WTC11 (cell line): Measurements from ENCODE around the gene CBY1. TPM values are rescaled to one million over a fixed set of nuclear protein-coding genes. Genes with fewer than 3 reads are reported as not detected.

Source experiments
- ATAC-seq: fragments of 200-7000 bp; cut with Tn5 transposase; 2 replicates; pipeline ENCODE4 v1.10.0; 2021; ENCODE audit warnings: mild to moderate bottlenecking, moderate library complexity
- CTCF ChIA-PET: fragments of 300-600 bp; sonication (Branson Sonifier 250); formaldehyde crosslinking; loops from one replicate; lab custom pipeline; 2021; ENCODE audit warnings: antibody characterized with exemption; lab: Charles Lee
- POLR2A ChIA-PET: fragments of 350-600 bp; sonication (Branson Sonifier 250); formaldehyde crosslinking; loops from one replicate; lab custom pipeline; 2021; ENCODE audit warnings: antibody characterized with exemption; lab: Charles Lee
- DNase-seq: peaks from one replicate; pipeline ENCODE4 v3.0.0; 2021; ENCODE audit warnings: low spot score
- H3K27ac Mint-ChIP-seq: 2 replicates; pipeline ENCODE4 v1.8.0; 2021; ENCODE audit warnings: mixed read lengths
- H3K27me3 Mint-ChIP-seq: 2 replicates; pipeline ENCODE4 v1.8.0; 2021; ENCODE audit warnings: low read depth, mild to moderate bottlenecking, moderate library complexity, mixed read lengths
- H3K36me3 Mint-ChIP-seq: 2 replicates; pipeline ENCODE4 v1.8.0; 2021; ENCODE audit warnings: mixed read lengths
- H3K4me1 Mint-ChIP-seq: 2 replicates; pipeline ENCODE4 v1.8.0; 2022; ENCODE audit warnings: mixed read lengths
- H3K4me3 Mint-ChIP-seq: 2 replicates; pipeline ENCODE4 v1.8.0; 2021; ENCODE audit warnings: mild to moderate bottlenecking, moderate library complexity, mixed read lengths
- H3K9me3 Mint-ChIP-seq: 2 replicates; pipeline ENCODE4 v1.8.0; 2021; ENCODE audit warnings: mixed read lengths
- CREM ChIP-seq: sonication (generic); formaldehyde crosslinking; IDR thresholded peaks from 2 replicates; pipeline ENCODE4 v1.8.1; 2022; ENCODE audit warnings: mild to moderate bottlenecking, missing genetic modification reagents, moderate library complexity
- ESRRA ChIP-seq: sonication (generic); formaldehyde crosslinking; IDR thresholded peaks from 2 replicates; pipeline ENCODE4 v1.8.1; 2022; ENCODE audit warnings: mild to moderate bottlenecking, missing genetic modification reagents, borderline replicate concordance
- GABPB1 ChIP-seq: sonication (generic); formaldehyde crosslinking; IDR thresholded peaks from 2 replicates; pipeline ENCODE4 v1.8.1; 2023; ENCODE audit warnings: mild to moderate bottlenecking, missing genetic modification reagents
- GTF2I ChIP-seq: fragments of 250-450 bp; sonication (Bioruptor Pico); conservative IDR thresholded peaks from 2 replicates; pipeline ENCODE4 v1.4.0; 2021; ENCODE audit warnings: mild to moderate bottlenecking
- SOX15 ChIP-seq: fragments of 250-450 bp; sonication (Bioruptor Pico); IDR thresholded peaks from 2 replicates; pipeline ENCODE4 v1.9.0; 2021; ENCODE audit warnings: mild to moderate bottlenecking
- total RNA-seq: library from RNA; stranded (reverse); gene quantifications from 3 replicates; pipeline ENCODE4 v1.2.3, GENCODE V29; 2021
- TF ChIP-seq, protein P1 (sequence below): fragments of 250-450 bp; sonication (Bioruptor Pico); conservative IDR thresholded peaks from 2 replicates; pipeline ENCODE4 v1.9.0; 2021; ENCODE audit warnings: mild to moderate bottlenecking
- TF ChIP-seq, protein P2 (sequence below): fragments of 250-450 bp; sonication (Bioruptor Pico); IDR thresholded peaks from 2 replicates; pipeline ENCODE4 v1.9.0; 2021; ENCODE audit warnings: mild to moderate bottlenecking, borderline replicate concordance
- TF ChIP-seq, protein P3 (sequence below): fragments of 250-450 bp; sonication (Bioruptor Pico); IDR thresholded peaks from 2 replicates; pipeline ENCODE4 v1.8.0; 2021; ENCODE audit warnings: mild to moderate bottlenecking
- TF ChIP-seq, protein P4 (sequence below): sonication (generic); formaldehyde crosslinking; IDR thresholded peaks from 2 replicates; pipeline ENCODE4 v1.8.1; 2023; ENCODE audit warnings: mild to moderate bottlenecking, missing genetic modification reagents, moderate library complexity
- TF ChIP-seq, protein P5 (sequence below): sonication (generic); formaldehyde crosslinking; IDR thresholded peaks from 2 replicates; pipeline ENCODE4 v1.8.0; 2023; ENCODE audit warnings: missing genetic modification reagents, mild to moderate bottlenecking, borderline replicate concordance
- TF ChIP-seq, protein P6 (sequence below): sonication (generic); formaldehyde crosslinking; IDR thresholded peaks from 2 replicates; pipeline ENCODE4 v1.8.1; 2023; ENCODE audit warnings: mild to moderate bottlenecking, missing genetic modification reagents

Gene CBY1
- total RNA-seq, 1 experiment from 2014 or later = 26.5 TPM

DNA sequence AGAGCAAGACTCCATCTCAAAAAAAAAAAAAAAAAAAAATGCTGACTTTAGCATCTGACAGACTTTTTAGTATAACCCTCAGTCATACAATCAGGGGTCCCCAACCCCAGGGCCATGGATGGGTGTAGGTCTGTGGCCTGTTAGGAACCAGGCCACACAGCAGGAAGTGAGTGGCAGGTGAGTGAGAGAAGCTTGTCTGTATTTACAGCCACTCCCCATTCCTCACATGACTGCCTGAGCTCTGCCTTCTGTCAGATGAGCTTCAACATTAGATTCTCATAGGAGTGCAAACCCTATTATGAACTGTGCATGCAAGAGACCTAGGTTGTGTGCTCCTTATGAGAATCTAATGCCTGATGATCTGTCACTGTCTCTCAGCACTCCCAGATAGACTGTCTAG lies 3.6 kb upstream of the CBY1 start:
- H3K9me3 Mint-ChIP-seq = peaks cover 5% of the 10 kb centered on the region
- POLR2A ChIA-PET = no interaction called here
- TF ChIP-seq, protein P1, sequence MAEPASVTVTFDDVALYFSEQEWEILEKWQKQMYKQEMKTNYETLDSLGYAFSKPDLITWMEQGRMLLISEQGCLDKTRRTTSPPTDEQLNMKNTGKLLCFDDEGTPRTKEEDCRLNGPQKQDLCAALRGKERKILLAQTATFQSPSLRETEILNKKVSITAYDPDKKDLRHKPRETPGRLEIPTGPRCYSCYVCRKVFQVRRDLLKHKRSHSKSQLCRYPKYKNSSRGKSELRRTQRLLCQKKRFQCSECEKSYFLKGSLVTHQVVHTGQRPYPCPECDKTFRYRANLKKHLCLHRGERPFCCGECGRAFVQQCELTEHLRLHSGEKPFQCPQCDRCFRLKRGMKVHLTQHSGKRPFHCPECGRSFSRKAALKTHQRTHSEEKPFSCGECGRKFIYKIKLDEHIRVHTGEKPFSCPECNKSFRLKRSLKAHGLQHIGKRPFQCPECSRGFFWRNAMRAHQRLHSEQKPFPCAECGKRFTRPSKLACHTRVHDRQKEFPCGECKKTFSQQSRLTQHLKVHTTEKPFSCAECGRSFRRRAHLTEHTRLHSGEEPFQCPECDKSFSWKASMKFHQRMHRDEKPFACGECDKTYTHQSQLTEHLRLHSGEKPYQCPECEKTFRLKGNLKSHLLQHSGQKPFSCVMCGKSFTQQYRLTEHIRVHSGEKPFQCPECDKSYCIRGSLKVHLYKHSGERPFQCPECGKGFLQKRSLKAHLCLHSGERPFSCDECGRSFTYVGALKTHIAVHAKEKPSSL = no peak
- no peak overlapping the region for H3K27ac Mint-ChIP-seq
- H3K27me3 Mint-ChIP-seq = no peaks in the 10 kb centered on the region
- H3K4me1 Mint-ChIP-seq = peaks cover 10% of the 10 kb centered on the region
- peaks cover 15% of the 10 kb centered on the region for H3K36me3 Mint-ChIP-seq
- no peak overlapping the region for H3K4me3 Mint-ChIP-seq
- no peak for ATAC-seq
- CTCF ChIA-PET = no interaction called here
- no peak for DNase-seq

DNA sequence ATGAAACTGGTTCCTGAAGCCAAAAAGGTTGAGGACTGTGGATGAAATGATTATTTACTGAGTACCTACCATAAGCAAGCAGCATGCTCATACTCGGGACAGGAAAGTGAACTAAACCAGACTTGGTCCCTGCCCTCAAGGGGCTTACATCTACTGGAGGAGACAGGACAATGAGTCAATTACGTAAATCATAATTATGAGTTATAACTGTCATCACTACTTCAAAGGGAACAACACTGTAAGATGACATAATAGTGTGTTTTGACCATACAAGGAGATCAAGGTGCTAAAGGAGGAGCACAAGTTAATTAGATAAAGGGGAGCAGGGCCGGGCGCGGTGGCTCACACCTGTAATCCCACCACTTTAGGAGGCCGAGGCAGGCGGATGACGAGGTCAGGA lies 2.7 kb upstream of the CBY1 start:
- H3K9me3 Mint-ChIP-seq = peaks cover 5% of the 10 kb centered on the region
- CTCF ChIA-PET = no interaction called here
- H3K4me3 Mint-ChIP-seq = no peak overlapping the region

DNA sequence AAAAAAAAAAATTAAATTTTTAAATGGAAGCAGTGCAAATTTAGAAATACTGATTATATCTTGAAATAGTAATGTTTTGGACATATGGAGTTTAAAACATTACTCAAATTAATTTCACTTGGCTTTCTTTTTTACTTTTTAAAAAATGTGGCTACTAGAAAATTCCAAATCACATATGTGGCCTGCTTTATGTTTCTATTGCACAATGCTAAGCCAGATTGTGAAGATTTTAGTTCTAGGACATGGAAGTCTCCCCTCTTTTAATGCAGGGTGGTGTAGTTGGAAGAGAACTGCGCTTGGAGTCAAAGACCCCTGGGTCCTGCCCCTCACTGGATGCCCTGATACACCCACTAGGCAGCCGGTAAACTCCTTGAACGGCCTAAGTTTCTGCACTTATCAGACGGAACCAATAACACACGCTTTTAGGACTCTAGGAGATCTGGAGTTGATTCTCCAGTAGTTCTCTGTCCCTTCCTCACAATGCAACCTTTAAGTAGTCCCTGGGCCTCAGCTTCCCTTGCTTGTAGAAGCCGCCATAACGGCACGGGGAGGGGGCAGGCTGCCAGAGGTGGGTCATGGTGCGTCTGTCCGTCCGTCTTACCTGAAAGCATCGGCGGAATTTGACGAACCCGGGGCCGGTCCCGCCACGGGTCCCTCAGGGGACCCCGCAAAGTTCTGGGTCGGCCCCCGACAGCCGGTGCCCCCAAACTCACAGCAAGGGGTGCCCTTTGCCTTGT lies 751 bp upstream of the CBY1 start:
- Mint-ChIP-seq H3K27me3 (no peaks in the 10 kb centered on the region), H3K27ac (peak overlapping the region; percentile 60; the same call in 1 of the 2 replicates), H3K4me1 (peaks cover 10% of the 10 kb centered on the region), H3K4me3 (peak overlapping the region; percentile 89), H3K9me3 (peaks cover 5% of the 10 kb centered on the region), H3K36me3 (peaks cover 10% of the 10 kb centered on the region)
- DNase-seq (no peak), ATAC-seq (peak; percentile 41)
- CTCF ChIA-PET = no interaction called here
- POLR2A ChIA-PET = no interaction called here
- TF ChIP-seq SOX15 (CRISPR knock-in tag) (no peak), CREM (no peak), GABPB1 (CRISPR knock-in tag) (no peak), ESRRA (CRISPR knock-in tag) (no peak)
- TF ChIP-seq, protein P2, sequence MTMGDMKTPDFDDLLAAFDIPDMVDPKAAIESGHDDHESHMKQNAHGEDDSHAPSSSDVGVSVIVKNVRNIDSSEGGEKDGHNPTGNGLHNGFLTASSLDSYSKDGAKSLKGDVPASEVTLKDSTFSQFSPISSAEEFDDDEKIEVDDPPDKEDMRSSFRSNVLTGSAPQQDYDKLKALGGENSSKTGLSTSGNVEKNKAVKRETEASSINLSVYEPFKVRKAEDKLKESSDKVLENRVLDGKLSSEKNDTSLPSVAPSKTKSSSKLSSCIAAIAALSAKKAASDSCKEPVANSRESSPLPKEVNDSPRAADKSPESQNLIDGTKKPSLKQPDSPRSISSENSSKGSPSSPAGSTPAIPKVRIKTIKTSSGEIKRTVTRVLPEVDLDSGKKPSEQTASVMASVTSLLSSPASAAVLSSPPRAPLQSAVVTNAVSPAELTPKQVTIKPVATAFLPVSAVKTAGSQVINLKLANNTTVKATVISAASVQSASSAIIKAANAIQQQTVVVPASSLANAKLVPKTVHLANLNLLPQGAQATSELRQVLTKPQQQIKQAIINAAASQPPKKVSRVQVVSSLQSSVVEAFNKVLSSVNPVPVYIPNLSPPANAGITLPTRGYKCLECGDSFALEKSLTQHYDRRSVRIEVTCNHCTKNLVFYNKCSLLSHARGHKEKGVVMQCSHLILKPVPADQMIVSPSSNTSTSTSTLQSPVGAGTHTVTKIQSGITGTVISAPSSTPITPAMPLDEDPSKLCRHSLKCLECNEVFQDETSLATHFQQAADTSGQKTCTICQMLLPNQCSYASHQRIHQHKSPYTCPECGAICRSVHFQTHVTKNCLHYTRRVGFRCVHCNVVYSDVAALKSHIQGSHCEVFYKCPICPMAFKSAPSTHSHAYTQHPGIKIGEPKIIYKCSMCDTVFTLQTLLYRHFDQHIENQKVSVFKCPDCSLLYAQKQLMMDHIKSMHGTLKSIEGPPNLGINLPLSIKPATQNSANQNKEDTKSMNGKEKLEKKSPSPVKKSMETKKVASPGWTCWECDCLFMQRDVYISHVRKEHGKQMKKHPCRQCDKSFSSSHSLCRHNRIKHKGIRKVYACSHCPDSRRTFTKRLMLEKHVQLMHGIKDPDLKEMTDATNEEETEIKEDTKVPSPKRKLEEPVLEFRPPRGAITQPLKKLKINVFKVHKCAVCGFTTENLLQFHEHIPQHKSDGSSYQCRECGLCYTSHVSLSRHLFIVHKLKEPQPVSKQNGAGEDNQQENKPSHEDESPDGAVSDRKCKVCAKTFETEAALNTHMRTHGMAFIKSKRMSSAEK (CRISPR knock-in tag) = no peak
- TF ChIP-seq, protein P3, sequence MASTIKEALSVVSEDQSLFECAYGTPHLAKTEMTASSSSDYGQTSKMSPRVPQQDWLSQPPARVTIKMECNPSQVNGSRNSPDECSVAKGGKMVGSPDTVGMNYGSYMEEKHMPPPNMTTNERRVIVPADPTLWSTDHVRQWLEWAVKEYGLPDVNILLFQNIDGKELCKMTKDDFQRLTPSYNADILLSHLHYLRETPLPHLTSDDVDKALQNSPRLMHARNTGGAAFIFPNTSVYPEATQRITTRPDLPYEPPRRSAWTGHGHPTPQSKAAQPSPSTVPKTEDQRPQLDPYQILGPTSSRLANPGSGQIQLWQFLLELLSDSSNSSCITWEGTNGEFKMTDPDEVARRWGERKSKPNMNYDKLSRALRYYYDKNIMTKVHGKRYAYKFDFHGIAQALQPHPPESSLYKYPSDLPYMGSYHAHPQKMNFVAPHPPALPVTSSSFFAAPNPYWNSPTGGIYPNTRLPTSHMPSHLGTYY = no peak

More for the DNA sequence above, 2.7 kb upstream of the CBY1 start:
- no peak overlapping the region for H3K27ac Mint-ChIP-seq
- peaks cover 12% of the 10 kb centered on the region for H3K36me3 Mint-ChIP-seq
- ATAC-seq (no peak), DNase-seq (no peak)
- peaks cover 10% of the 10 kb centered on the region for H3K4me1 Mint-ChIP-seq
- POLR2A ChIA-PET = no interaction called here
- H3K27me3 Mint-ChIP-seq = no peaks in the 10 kb centered on the region
- TF ChIP-seq, protein P4, sequence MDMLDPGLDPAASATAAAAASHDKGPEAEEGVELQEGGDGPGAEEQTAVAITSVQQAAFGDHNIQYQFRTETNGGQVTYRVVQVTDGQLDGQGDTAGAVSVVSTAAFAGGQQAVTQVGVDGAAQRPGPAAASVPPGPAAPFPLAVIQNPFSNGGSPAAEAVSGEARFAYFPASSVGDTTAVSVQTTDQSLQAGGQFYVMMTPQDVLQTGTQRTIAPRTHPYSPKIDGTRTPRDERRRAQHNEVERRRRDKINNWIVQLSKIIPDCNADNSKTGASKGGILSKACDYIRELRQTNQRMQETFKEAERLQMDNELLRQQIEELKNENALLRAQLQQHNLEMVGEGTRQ (CRISPR knock-in tag) = no peak
- TF ChIP-seq, protein P5, sequence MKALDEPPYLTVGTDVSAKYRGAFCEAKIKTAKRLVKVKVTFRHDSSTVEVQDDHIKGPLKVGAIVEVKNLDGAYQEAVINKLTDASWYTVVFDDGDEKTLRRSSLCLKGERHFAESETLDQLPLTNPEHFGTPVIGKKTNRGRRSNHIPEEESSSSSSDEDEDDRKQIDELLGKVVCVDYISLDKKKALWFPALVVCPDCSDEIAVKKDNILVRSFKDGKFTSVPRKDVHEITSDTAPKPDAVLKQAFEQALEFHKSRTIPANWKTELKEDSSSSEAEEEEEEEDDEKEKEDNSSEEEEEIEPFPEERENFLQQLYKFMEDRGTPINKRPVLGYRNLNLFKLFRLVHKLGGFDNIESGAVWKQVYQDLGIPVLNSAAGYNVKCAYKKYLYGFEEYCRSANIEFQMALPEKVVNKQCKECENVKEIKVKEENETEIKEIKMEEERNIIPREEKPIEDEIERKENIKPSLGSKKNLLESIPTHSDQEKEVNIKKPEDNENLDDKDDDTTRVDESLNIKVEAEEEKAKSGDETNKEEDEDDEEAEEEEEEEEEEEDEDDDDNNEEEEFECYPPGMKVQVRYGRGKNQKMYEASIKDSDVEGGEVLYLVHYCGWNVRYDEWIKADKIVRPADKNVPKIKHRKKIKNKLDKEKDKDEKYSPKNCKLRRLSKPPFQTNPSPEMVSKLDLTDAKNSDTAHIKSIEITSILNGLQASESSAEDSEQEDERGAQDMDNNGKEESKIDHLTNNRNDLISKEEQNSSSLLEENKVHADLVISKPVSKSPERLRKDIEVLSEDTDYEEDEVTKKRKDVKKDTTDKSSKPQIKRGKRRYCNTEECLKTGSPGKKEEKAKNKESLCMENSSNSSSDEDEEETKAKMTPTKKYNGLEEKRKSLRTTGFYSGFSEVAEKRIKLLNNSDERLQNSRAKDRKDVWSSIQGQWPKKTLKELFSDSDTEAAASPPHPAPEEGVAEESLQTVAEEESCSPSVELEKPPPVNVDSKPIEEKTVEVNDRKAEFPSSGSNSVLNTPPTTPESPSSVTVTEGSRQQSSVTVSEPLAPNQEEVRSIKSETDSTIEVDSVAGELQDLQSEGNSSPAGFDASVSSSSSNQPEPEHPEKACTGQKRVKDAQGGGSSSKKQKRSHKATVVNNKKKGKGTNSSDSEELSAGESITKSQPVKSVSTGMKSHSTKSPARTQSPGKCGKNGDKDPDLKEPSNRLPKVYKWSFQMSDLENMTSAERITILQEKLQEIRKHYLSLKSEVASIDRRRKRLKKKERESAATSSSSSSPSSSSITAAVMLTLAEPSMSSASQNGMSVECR (CRISPR knock-in tag) = no peak
- TF ChIP-seq, protein P6, sequence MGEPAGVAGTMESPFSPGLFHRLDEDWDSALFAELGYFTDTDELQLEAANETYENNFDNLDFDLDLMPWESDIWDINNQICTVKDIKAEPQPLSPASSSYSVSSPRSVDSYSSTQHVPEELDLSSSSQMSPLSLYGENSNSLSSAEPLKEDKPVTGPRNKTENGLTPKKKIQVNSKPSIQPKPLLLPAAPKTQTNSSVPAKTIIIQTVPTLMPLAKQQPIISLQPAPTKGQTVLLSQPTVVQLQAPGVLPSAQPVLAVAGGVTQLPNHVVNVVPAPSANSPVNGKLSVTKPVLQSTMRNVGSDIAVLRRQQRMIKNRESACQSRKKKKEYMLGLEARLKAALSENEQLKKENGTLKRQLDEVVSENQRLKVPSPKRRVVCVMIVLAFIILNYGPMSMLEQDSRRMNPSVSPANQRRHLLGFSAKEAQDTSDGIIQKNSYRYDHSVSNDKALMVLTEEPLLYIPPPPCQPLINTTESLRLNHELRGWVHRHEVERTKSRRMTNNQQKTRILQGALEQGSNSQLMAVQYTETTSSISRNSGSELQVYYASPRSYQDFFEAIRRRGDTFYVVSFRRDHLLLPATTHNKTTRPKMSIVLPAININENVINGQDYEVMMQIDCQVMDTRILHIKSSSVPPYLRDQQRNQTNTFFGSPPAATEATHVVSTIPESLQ (CRISPR knock-in tag) = no peak
- TF ChIP-seq GTF2I (CRISPR knock-in tag) = no peak
